ENCODE results near the gene NBAS.

NBAS gene

GRCh38 chr2:15560988-15561573, at the start of gene NBAS:
Gene NBAS, minus strand, starts transcription at chr2:15561334. Its CDS starts 30 bp downstream, at chr2:15561304.
- peak; percentile 90 to 93 for DNase-seq
- TF ChIP-seq GATA1 (IDR thresholded peaks at IDR 0.05; ENCODE audit: low read depth, low read length): no peak
- TF ChIP-seq POLR2A (IDR thresholded peaks at IDR 0.05; ENCODE audit: low read length): peak; percentile 80

- no peak for TF ChIP-seq POLR2A (IDR thresholded peaks at IDR 0.05; ENCODE audit: low read length)
- TF ChIP-seq GATA1 (IDR thresholded peaks at IDR 0.05; ENCODE audit: low read depth, low read length): no peak
- DNase-seq: no peak
Measured at GRCh38 chr2:15610430-15610952, 49.4 kb upstream of the NBAS start.

- DNase-seq: no peak
- TF ChIP-seq GATA1 (IDR thresholded peaks at IDR 0.05; ENCODE audit: low read depth, low read length): no peak
- TF ChIP-seq POLR2A (IDR thresholded peaks at IDR 0.05; ENCODE audit: low read length): no peak
Measured at GRCh38 chr2:15609341-15610042, 48.4 kb upstream of the NBAS start.

GRCh38 chr2:15608392-15608761, 47.2 kb upstream of the NBAS start:
- no peak for TF ChIP-seq POLR2A (IDR thresholded peaks at IDR 0.05; ENCODE audit: low read length)
- no peak for TF ChIP-seq GATA1 (IDR thresholded peaks at IDR 0.05; ENCODE audit: low read depth, low read length)
- DNase-seq: no peak

- no peak for TF ChIP-seq GATA1 (IDR thresholded peaks at IDR 0.05; ENCODE audit: low read depth, low read length)
- no peak for DNase-seq
Measured at GRCh38 chr2:15607709-15608391, 46.7 kb upstream of the NBAS start.

- TF ChIP-seq GATA1 (IDR thresholded peaks at IDR 0.05; ENCODE audit: low read depth, low read length): no peak
- TF ChIP-seq POLR2A (IDR thresholded peaks at IDR 0.05; ENCODE audit: low read length): no peak
- DNase-seq: no peak
Measured at GRCh38 chr2:15606481-15607441, 45.6 kb upstream of the NBAS start.

- DNase-seq: no peak
- TF ChIP-seq POLR2A (IDR thresholded peaks at IDR 0.05; ENCODE audit: low read length) (no peak), GATA1 (IDR thresholded peaks at IDR 0.05; ENCODE audit: low read depth, low read length) (no peak)
Measured at GRCh38 chr2:15605721-15606120, 44.6 kb upstream of the NBAS start.

GRCh38 chr2:15603948-15604347, 42.8 kb upstream of the NBAS start:
- no peak for DNase-seq
- no peak for TF ChIP-seq GATA1 (IDR thresholded peaks at IDR 0.05; ENCODE audit: low read depth, low read length)
- TF ChIP-seq POLR2A (IDR thresholded peaks at IDR 0.05; ENCODE audit: low read length): no peak

GRCh38 chr2:15603044-15603765, 42.1 kb upstream of the NBAS start:
- DNase-seq: no peak
- TF ChIP-seq POLR2A (IDR thresholded peaks at IDR 0.05; ENCODE audit: low read length): no peak

- DNase-seq: no peak
- no peak for TF ChIP-seq GATA1 (IDR thresholded peaks at IDR 0.05; ENCODE audit: low read depth, low read length)
- no peak for TF ChIP-seq POLR2A (IDR thresholded peaks at IDR 0.05; ENCODE audit: low read length)
Measured at GRCh38 chr2:15602393-15602792, 41.3 kb upstream of the NBAS start.

GRCh38 chr2:15601681-15602080, 40.5 kb upstream of the NBAS start:
- TF ChIP-seq POLR2A (IDR thresholded peaks at IDR 0.05; ENCODE audit: low read length): no peak
- TF ChIP-seq GATA1 (IDR thresholded peaks at IDR 0.05; ENCODE audit: low read depth, low read length): no peak

GRCh38 chr2:15599994-15600393, 38.9 kb upstream of the NBAS start:
- TF ChIP-seq GATA1 (IDR thresholded peaks at IDR 0.05; ENCODE audit: low read depth, low read length) (no peak), POLR2A (IDR thresholded peaks at IDR 0.05; ENCODE audit: low read length) (no peak)
- DNase-seq: no peak

More at GRCh38 chr2:15601681-15602080, 40.5 kb upstream of the NBAS start:
- no peak for DNase-seq

GRCh38 chr2:15596968-15597367, 35.8 kb upstream of the NBAS start:
- no peak for TF ChIP-seq POLR2A (IDR thresholded peaks at IDR 0.05; ENCODE audit: low read length)
- TF ChIP-seq GATA1 (IDR thresholded peaks at IDR 0.05; ENCODE audit: low read depth, low read length): no peak
- DNase-seq: no peak
